ENCODE measurements around the gene ZSCAN12. TPM values are rescaled to one million over a fixed set of nuclear protein-coding genes. Genes with fewer than 3 reads are reported as not detected.

Gene ZSCAN12
- total and polyA plus RNA-seq, 4 donors = 1.4 to 17.7 (median 3.8) TPM

GRCh38 chr6:28330041-28330440 lies 69.5 kb downstream of the ZSCAN12 start:
- Histone ChIP-seq H3K27ac (ENCODE audit: low read depth in 1 of 2, low read length in 1 of 2) (no peak overlapping the region), H3K4me1 (ENCODE audit: control insufficient read depth in 5 of 5, insufficient read depth in 5 of 5, low read length in 5 of 5) (peaks cover 0 to 7% (median 3%) of the 10 kb centered on the region in 5 donors), H3K4me3 (no peak overlapping the region), H3K36me3 (ENCODE audit: control insufficient read depth in 4 of 4, insufficient read depth in 4 of 4, low read length in 4 of 4) (peaks cover 9 to 23% (median 21%) of the 10 kb centered on the region in 4 donors), H3K9ac (ENCODE audit: insufficient read depth in 1 of 2, low read length in 2 of 2) (no peak overlapping the region), H3K9me3 (ENCODE audit: control insufficient read depth in 4 of 4, insufficient read depth in 3 of 4, low read length in 3 of 4) (peaks cover 12 to 18% (median 14%) of the 10 kb centered on the region in 4 donors), H3K27me3 (ENCODE audit: control insufficient read depth in 3 of 3, insufficient read depth in 3 of 3, low read length in 2 of 3) (no peaks in the 10 kb centered on the region)
- no peak for DNase-seq
- no peak for ATAC-seq (ENCODE audit: insufficient read depth, low FRiP score)
- TF ChIP-seq CTCF (IDR thresholded peaks at IDR 0.05; ENCODE audit: control extremely low read depth, extremely low read depth) = no peak
- 66 to 79% methylated on average over 1 of the region's 1 CpG for WGBS, 2 donors

Small RNA genes within 50 kb of the gene (small RNA-seq; reads per million reads assigned to genes)
- gene RNU2-45P (ENCODE audit: low replicate concordance) = not detected

Other genes starting within 250 kb of the ZSCAN12 start
- gene ZSCAN9, start 174.5 kb downstream of the ZSCAN12 start, total RNA-seq = 10 to 100 TPM in 1 of 2 donors, 1 to 10 TPM in 1; 9.4 to 16.8 TPM
- gene ZSCAN9, start 174.5 kb downstream of the ZSCAN12 start, polyA plus RNA-seq = 1 to 10 TPM; 7.2 to 8.9 TPM
- gene ZKSCAN4, start 147.5 kb downstream of the ZSCAN12 start, total RNA-seq = 1 to 10 TPM; 5.8 to 8.2 TPM
- 1 to 10 TPM; 2.3 to 2.6 TPM for gene ZKSCAN4, start 147.5 kb downstream of the ZSCAN12 start, polyA plus RNA-seq
- 1 to 10 TPM in 1 of 2 donors, under 1 TPM in 1; 0.85 to 1.1 TPM for gene NKAPL, start 140.4 kb downstream of the ZSCAN12 start, total RNA-seq
- 1 to 10 TPM in 1 of 2 donors, under 1 TPM in 1; 0.81 to 1.4 TPM for gene NKAPL, start 140.4 kb downstream of the ZSCAN12 start, polyA plus RNA-seq
- 10 to 100 TPM in 1 of 2 donors, 1 to 10 TPM in 1; 7.8 to 31.1 TPM for gene ZSCAN26, start 132.6 kb downstream of the ZSCAN12 start, total RNA-seq
- 1 to 10 TPM; 4.6 to 6.4 TPM for gene ZSCAN26, start 132.6 kb downstream of the ZSCAN12 start, polyA plus RNA-seq
- 1 to 10 TPM; 3.9 to 5.8 TPM for gene PGBD1, start 118.2 kb downstream of the ZSCAN12 start, total RNA-seq
- 1 to 10 TPM; 1.8 to 2.4 TPM for gene PGBD1, start 118.2 kb downstream of the ZSCAN12 start, polyA plus RNA-seq
- gene ZSCAN31, start 63.6 kb downstream of the ZSCAN12 start, total RNA-seq = 10 to 100 TPM; 10.7 to 13.1 TPM
- 1 to 10 TPM; 5.6 to 7.4 TPM for gene ZSCAN31, start 63.6 kb downstream of the ZSCAN12 start, polyA plus RNA-seq
- gene ZKSCAN3, start 49.8 kb downstream of the ZSCAN12 start, total RNA-seq = 10 to 100 TPM in 1 of 2 donors, 1 to 10 TPM in 1; 4.5 to 13.2 TPM
- 1 to 10 TPM; 1.1 to 1.7 TPM for gene ZKSCAN3, start 49.8 kb downstream of the ZSCAN12 start, polyA plus RNA-seq
- gene ZSCAN23, start 43.7 kb upstream of the ZSCAN12 start, total RNA-seq = 10 to 100 TPM in 1 of 2 donors, 1 to 10 TPM in 1; 3.0 to 17.2 TPM
- under 1 TPM; 0.18 to 0.66 TPM for gene ZSCAN23, start 43.7 kb upstream of the ZSCAN12 start, polyA plus RNA-seq
- gene GPX6, start 116.0 kb upstream of the ZSCAN12 start, total RNA-seq = 1 to 10 TPM in 1 of 2 donors, not detected in 1; 1.1 TPM
- not detected for gene GPX6, start 116.0 kb upstream of the ZSCAN12 start, polyA plus RNA-seq
- gene GPX5, start 126.1 kb upstream of the ZSCAN12 start, total RNA-seq = not detected
- not detected for gene GPX5, start 126.1 kb upstream of the ZSCAN12 start, polyA plus RNA-seq